ENCODE results near the gene S100A7.
"Not testable (repeated sequence)": the region's sequence is repeated elsewhere in the genome, so short reads cannot be mapped to it uniquely, and the experiment has no call there.

- not testable (repeated sequence) for TF ChIP-seq CTCF (conservative IDR thresholded peaks at IDR 0.05; ENCODE audit: low read depth, low read length); EZH2 (IDR thresholded peaks at IDR 0.05; ENCODE audit: borderline replicate concordance, low read depth, low read length, poor library complexity, severe bottlenecking)
Measured at GRCh38 chr1:153448851-153449250, 11.6 kb downstream of the S100A7 start.

All from A673 (cell line).